GM13977 (cell line): Measurements from ENCODE around the gene GDPD5.

Experiments used
- DNase-seq: peaks from one replicate; pipeline ENCODE4 v3.0.0; 2012; ENCODE audit warnings: low spot score
- CTCF ChIP-seq: IDR thresholded peaks from 2 replicates; pipeline ENCODE4 v1.5.1; 2012; ENCODE audit warnings: mild to moderate bottlenecking, control low read depth; ENCODE audit not compliant: insufficient read depth; ENCODE audit errors: extremely low read depth, missing control alignments
- in situ Hi-C: fragments of 300-500 bp; cut with MboI; formaldehyde crosslinking; loops from one replicate; pipeline ENCODE4 v1.12.0; 2022; ENCODE audit warnings: low sequenced_read_pairs, low pct_unique_long_range_greater_than_20kb, mixed read lengths, inconsistent platforms; ENCODE audit not compliant: unreplicated experiment

GDPD5 gene

DNA sequence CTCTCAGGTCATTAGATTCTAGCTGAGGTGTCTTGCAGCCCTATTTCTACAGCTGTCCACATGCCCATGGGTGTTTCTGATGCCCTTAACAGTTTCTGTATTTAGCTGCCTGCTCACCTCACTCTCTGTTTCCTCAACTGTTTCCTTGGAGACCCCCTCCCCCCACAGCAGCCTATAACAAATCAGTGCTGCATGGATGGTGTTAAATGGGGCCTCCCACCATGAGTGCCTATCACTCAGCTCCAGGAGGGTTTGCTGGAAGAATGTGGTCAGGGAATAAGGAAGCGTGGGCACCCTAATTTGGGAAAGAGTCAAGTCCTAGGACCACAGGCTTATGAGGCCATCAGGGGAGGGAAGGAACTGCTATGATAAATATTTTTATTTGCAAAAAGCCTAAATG, 101.3 kb downstream of the GDPD5 start:
- in situ Hi-C loops: no loop called here

GRCh38 chr11:75423721-75424120, 102.0 kb downstream of the GDPD5 start:
- no peak for TF ChIP-seq CTCF
- in situ Hi-C loops: no loop called here
- DNase-seq: no peak

More for the DNA sequence above, 101.3 kb downstream of the GDPD5 start:
- DNase-seq: no peak
- TF ChIP-seq CTCF: no peak

GRCh38 chr11:75422248-75423231, 103.2 kb downstream of the GDPD5 start:
- no peak for DNase-seq
- no peak for TF ChIP-seq CTCF
- in situ Hi-C loops: no loop called here

- DNase-seq: no peak
- in situ Hi-C loops: no loop called here
- TF ChIP-seq CTCF: no peak
Observed at GRCh38 chr11:75421902-75422247, 103.9 kb downstream of the GDPD5 start.

- DNase-seq: no peak
- in situ Hi-C loops: no loop called here
Observed at GRCh38 chr11:75421035-75421602, 104.6 kb downstream of the GDPD5 start.

More at GRCh38 chr11:75421035-75421602, 104.6 kb downstream of the GDPD5 start:
- TF ChIP-seq CTCF: no peak
